Activated gamma-delta T cell (primary cell): ENCODE data around the gene DNPH1.

ENCODE experiments used
- DNase-seq: peaks from one replicate; lab custom pipeline; 2025; lab: John Stamatoyannopoulos, UW

The DNPH1 gene

DNA sequence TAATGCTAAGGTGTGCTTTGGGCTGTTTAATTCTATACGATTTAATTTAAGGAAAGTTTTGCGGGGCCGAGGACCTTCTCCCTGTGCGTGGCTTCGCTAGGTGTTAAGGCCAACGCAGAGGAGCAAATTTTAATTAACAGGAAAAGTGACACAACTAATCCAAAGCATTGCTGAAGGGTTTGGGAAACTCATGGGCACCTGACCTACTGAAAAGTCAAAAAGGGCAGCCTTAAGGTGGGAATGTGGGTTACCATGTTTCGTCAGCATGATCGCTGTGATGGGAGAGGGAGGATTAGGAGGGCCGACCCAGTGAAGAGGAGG is 47.7 kb downstream of the DNPH1 start:
- no peak for DNase-seq

DNA sequence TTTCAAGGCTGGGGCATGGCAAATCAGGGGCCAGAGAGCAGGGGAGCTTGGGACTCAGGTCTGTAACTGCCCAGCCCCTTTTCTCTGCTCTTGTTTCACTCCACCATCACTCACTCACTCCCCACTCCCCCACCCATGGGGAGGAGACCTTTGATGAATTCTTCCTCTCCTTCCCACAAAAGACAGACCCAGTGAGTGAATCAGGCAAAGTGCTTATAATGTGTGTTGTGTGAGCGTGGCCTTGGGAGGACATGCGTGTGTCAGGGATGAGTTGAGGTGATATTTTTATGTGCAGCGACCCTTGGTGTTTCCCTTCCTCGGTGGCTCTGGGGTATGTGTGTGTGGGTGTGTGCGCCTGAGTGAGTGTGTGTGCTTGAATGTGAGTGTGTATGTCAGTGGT is 48.3 kb downstream of the DNPH1 start:
- DNase-seq: no peak

DNA sequence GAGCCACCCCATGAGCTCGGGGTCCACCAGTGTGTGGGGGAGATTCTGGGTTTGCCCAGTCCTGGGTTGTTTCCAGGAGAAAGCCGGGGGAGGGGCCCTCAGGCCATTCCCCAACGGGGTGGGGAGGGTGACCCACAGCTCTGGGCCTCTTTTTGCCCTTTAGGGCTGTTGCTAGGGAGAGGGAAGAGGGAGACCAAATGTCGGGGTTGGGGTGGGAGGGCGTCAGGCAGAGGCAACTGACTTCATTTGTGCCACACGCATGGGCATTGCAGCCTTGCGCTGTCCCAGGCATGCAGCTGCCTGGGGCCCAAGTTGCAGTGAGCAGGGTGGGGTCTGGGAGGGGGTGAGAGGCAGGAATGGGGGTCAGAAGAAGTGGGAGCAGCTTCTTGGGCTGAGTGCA is 49.2 kb downstream of the DNPH1 start:
- no peak for DNase-seq

DNA sequence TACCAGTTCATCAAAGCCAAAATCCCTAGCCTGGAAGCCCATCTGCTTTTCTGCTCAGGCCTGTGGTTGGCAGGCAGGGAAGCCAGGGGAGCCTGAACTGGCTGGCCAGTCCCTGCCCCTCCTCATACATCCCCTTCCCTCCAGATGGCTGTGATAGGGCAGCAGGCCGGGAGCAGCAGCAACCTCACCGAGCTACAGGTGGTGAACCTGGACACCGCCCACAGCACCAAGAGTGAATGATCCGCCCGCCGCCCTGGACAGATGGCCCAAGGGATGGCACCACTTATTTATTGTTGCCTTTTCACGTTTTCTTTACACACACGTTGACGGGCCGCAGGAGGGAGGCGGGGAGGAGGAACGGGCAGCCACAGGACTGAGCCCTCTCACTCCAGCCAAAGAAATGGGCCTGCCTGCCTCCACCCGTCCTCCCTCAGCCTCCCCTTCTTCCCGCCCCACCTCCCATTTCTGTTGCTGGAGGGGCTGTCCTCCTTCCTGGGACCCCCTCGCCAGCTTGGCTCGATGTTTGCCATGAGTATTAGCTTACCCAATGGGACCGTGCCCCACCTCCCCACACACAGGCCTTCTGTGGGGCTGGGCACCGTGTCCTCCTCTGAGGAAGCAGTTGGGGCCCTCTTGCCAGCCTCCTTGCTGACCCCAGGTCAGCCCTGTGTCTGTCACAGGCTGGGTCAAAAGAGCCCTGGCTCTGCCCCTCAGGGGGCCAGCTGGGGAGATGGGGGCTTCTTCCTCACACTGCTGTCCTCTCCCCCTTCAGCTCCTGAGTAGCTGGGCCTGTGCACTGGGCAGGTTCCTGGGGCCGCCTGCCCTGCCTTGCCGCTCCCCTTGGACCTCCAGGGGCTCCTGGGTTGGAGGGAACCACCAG is 50.1 kb downstream of the DNPH1 start:
- DNase-seq: no peak

DNA sequence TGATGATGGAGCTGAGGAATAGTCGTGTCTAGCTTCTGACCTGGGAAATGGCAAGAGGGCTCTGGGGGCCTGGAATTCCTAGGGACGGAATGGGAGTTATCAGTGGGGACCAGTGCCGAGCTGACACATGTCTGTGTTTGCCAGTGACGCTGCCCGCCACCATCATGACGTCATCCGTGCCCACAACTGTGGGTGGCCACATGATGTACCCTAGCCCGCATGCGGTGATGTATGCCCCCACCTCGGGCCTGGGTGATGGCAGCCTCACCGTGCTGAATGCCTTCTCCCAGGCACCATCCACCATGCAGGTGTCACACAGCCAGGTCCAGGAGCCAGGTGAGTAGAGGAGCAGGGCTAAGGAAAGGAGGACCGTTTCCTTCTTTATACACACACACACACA is 51.1 kb downstream of the DNPH1 start:
- DNase-seq: no peak

DNA sequence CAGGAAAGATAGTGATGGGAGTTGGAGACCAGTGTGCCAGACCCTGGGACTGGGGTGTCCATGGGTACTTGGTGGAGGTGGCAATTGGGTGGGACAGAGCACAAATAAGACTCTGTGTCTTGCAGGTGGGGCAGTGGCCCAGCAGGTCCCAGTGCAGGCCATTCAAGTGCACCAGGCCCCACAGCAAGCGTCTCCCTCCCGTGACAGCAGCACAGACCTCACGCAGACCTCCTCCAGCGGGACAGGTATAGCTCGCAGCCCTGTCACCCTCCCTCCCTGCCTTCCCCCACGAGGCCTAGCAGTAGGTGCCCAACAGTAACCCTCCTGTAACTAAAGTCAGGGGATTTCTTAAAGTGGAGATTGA is 52.9 kb downstream of the DNPH1 start:
- DNase-seq: no peak

DNA sequence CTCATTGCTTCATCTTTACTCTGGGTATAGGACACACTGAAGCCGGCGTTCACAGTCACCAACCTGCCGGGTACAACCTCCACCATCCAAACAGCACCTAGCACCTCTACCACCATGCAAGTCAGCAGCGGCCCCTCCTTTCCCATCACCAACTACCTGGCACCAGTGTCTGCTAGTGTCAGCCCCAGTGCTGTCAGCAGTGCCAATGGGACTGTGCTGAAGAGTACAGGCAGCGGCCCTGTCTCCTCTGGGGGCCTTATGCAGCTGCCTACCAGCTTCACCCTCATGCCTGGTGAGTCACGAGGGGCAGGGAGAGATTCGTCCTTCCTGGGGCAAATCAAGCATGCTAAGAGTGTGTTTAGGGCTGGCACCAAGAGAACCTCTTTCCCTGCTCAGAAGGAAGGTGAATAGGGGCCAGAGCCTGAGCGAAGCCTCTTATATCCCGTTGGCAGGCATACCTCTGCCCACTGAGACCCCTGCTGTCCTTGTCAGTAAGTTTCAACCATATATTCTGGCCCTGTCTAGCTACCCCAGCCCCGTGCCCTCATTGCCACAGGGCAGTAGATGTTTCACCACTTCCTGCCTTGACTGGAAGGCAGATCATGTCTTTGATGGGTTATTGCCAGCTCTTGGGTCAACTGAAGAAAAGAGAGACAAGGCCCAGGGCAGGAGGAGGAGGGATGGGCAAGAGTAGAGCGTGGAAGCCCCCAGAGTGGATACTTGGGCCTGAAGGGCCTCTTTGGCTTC is 53.4 kb downstream of the DNPH1 start:
- no peak for DNase-seq
